Spleen (tissue), 11 donors: ENCODE data around the gene GIMAP6. TPM values are rescaled to one million over a fixed set of nuclear protein-coding genes. Genes with fewer than 3 reads are reported as not detected.
A peak's percentile ranks its signal among the peaks of the same experiment; 100 is the strongest.

Experiments
- DNase-seq: peaks from one replicate; pipeline ENCODE4 v3.0.0-alpha.2; 2020
- H3K27ac ChIP-seq, 8 donors: fragments of 200-600 bp; sonication (generic) in 7 of 8; 1 replicate in 4 of 8; 2 replicates in 4 of 8; pipeline versions ENCODE4 v1.5.0 to v1.8.0; 2016 to 2021; ENCODE audit warnings: inconsistent platforms in 4 of 8, mild to moderate bottlenecking in 4 of 8, moderate library complexity in 1 of 8
- H3K27me3 ChIP-seq, 7 donors: fragments of 200-600 bp; sonication (generic) in 6 of 7; replicated peaks in 1 of 7; 1 replicate in 4 of 7; 2 replicates in 3 of 7; pipeline versions ENCODE4 v1.5.0 to v1.8.0; 2016 to 2021; ENCODE audit warnings: inconsistent platforms in 3 of 7, mild to moderate bottlenecking in 1 of 7
- H3K36me3 ChIP-seq, 6 donors: fragments of 200-600 bp; sonication (generic) in 5 of 6; 1 replicate in 4 of 6; 2 replicates in 2 of 6; pipeline versions ENCODE4 v1.5.0 to v1.8.0; 2016 to 2021; ENCODE audit warnings: inconsistent platforms in 2 of 6
- H3K4me1 ChIP-seq, 6 donors: fragments of 200-600 bp; sonication (generic) in 5 of 6; 1 replicate in 3 of 6; 2 replicates in 3 of 6; pipeline versions ENCODE4 v1.5.0 to v1.8.0; 2016 to 2021; ENCODE audit warnings: inconsistent platforms in 3 of 6
- H3K4me3 ChIP-seq, 8 donors: fragments of 200-600 bp; sonication (generic) in 7 of 8; 1 replicate in 4 of 8; 2 replicates in 4 of 8; pipeline versions ENCODE4 v1.5.0 to v1.8.0; 2016 to 2021; ENCODE audit warnings: inconsistent platforms in 4 of 8, mild to moderate bottlenecking in 4 of 8, moderate library complexity in 2 of 8
- H3K9me3 ChIP-seq, 8 donors: fragments of 200-600 bp; sonication (generic) in 7 of 8; 1 replicate in 4 of 8; 2 replicates in 4 of 8; pipeline versions ENCODE4 v1.5.0 to v1.8.0; 2016 to 2021; ENCODE audit warnings: inconsistent platforms in 4 of 8
- CTCF ChIP-seq, 11 experiments: fragments of 200-600 bp in 7 of 11; fragments of 450-650 bp in 4 of 11; sonication (generic) in 4 of 11; IDR thresholded peaks in 8 of 11; conservative IDR thresholded peaks in 3 of 11; 1 replicate in 7 of 11; 2 replicates in 4 of 11; pipeline versions ENCODE4 v1.4.0 to v1.8.0; 2016 to 2021; ENCODE audit warnings: antibody characterized with exemption in 11 of 11, inconsistent platforms in 4 of 11, mild to moderate bottlenecking in 1 of 11
- POLR2A ChIP-seq, 3 donors: fragments of 450-650 bp; IDR thresholded peaks; one replicate each; pipeline ENCODE4 v1.5.1; 2017; ENCODE audit warnings: antibody characterized with exemption in 3 of 3, mild to moderate bottlenecking in 1 of 3
- POLR2AphosphoS5 ChIP-seq, 3 donors: sonication (generic); formaldehyde crosslinking; IDR thresholded peaks; one replicate each; pipeline ENCODE4 v1.5.1; 2017; ENCODE audit warnings: antibody characterized with exemption in 3 of 3
- WGBS, 5 donors: extraction: QIAGEN DNeasy Blood & Tissue Kit in 3 of 5; methylation state at CpG; one replicate each; pipeline versions ENCODE4 v1.1.5 to v1.1.7; 2013 to 2018; 5-methylcytosine and 5-hydroxymethylcytosine counted together
- intact Hi-C: fragments of 100-400 bp; cut with DNase I; formaldehyde crosslinking; loops from one replicate; pipeline ENCODE4 v1.15.0; 2023; ENCODE audit warnings: low total_unique reads
- polyA plus RNA-seq, 3 donors: library from polyadenylated mRNA; stranded (reverse); fragments of 200-250 nt; gene quantifications; one replicate each; pipeline ENCODE4 v1.2.1, GENCODE V29; 2013
- total RNA-seq, 7 donors: library from RNA; depleted of rRNA in 3 of 7; stranded (reverse); fragments of >200 nt in 3 of 7; fragmentation: NEBNext Ultra II Directional in 4 of 7; extraction: Animal tissue kit (Norgen Biotek cat#: 25700) in 4 of 7; gene quantifications; one replicate each; pipeline versions ENCODE4 v1.1.0 to v1.2.1, GENCODE V29; 2016 to 2021
- donor health status: healthy with polysubstance abuse.
- donor health status: DM: no; HTN: no; CAD: no; lungs with moderate emphysema.
- donor health status: DM: no; HTN: no; CAD: no.
- donor health status: Bipolar disorder and iron deficiency.
- donor health status: healthy.
- donor health status: DM: no; HTN: no; CAD: no.
- donor health status: DM: yes; HTN: yes; CAD: no.

GIMAP6 gene
- total and polyA plus RNA-seq, 10 donors, result 18.2 to 181 (median 102) TPM

GRCh38 chr7:150648353-150649079, 16.3 kb upstream of the GIMAP6 start:
- peaks cover 0 to 8% (median 0%) of the 10 kb centered on the region in 8 donors for H3K9me3 ChIP-seq
- no peak overlapping the region for H3K4me3 ChIP-seq
- peaks cover 0 to 7% (median 0%) of the 10 kb centered on the region in 6 donors for H3K4me1 ChIP-seq
- H3K27ac ChIP-seq, result peak overlapping the region in 2 of 8 donors; percentile 38 to 40
- H3K36me3 ChIP-seq, result no peaks in the 10 kb centered on the region
- no peaks in the 10 kb centered on the region for H3K27me3 ChIP-seq
- 62 to 83% (median 76%) methylated on average over 3 of the region's 3 CpGs for WGBS, 5 donors
- TF ChIP-seq POLR2A (IDR thresholded peaks at IDR 0.05) (no peak), CTCF (IDR thresholded peaks at IDR 0.05 in 8 of 11, conservative IDR thresholded peaks at IDR 0.05 in 3 of 11) (no peak), POLR2AphosphoS5 (IDR thresholded peaks at IDR 0.05) (no peak)
- DNase-seq, result no peak
- intact Hi-C loops, result no loop called here

DNA sequence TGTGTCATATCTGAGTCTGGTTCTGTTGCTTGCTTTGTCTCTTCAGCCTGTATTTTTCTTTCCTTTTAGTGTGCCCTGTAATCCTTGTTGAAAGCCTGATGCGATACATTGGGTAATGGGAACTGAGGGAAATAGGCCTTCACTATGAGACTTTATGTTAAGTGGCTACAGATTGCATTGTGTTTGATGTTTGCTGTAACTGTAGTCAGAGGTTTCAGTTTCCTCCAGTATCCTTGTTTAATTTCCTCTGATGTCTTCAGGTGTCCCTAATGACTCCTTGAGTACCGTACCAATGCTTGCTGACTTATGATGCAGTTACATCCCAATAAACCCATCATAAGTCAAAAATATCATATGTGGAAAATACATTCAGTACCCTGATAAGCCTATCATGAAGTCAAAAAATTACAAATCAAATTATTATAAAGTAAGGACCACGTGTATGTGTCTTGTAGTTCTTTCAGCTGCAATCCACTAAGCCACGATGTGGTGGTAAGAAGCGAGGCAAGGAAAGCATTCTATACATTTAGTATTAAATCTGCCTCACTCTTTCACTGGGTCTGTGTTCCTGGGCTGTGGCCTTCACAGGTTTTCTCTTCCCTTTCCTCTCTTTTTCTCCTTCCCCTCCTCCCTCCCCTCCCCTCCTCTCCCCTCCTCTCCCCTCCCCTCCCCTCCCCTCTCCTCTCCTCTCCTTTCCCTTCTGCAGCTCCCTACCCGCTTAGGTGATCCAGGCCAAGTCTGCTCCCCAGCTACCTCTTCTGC, 13.3 kb upstream of the GIMAP6 start:
- H3K9me3 ChIP-seq, result peaks cover 0 to 8% (median 0%) of the 10 kb centered on the region in 8 donors
- intact Hi-C loops, result no loop called here
- H3K27ac ChIP-seq, result no peak overlapping the region
- no peak for DNase-seq
- no peak overlapping the region for H3K4me3 ChIP-seq
- 76 to 91% (median 83%) methylated on average over 5 to 6 of the region's 6 CpGs for WGBS, 5 donors
- TF ChIP-seq CTCF (IDR thresholded peaks at IDR 0.05 in 8 of 11, conservative IDR thresholded peaks at IDR 0.05 in 3 of 11) (no peak), POLR2A (IDR thresholded peaks at IDR 0.05) (no peak), POLR2AphosphoS5 (IDR thresholded peaks at IDR 0.05) (no peak)
- H3K4me1 ChIP-seq, result peaks cover 0 to 7% (median 0%) of the 10 kb centered on the region in 6 donors
- no peaks in the 10 kb centered on the region for H3K27me3 ChIP-seq
- no peaks in the 10 kb centered on the region for H3K36me3 ChIP-seq

- TF ChIP-seq POLR2AphosphoS5 (IDR thresholded peaks at IDR 0.05) (no peak), CTCF (IDR thresholded peaks at IDR 0.05 in 8 of 11, conservative IDR thresholded peaks at IDR 0.05 in 3 of 11) (no peak), POLR2A (IDR thresholded peaks at IDR 0.05) (no peak)
- no peaks in the 10 kb centered on the region for H3K36me3 ChIP-seq
- H3K4me1 ChIP-seq, result peaks cover 0 to 4% (median 0%) of the 10 kb centered on the region in 6 donors
- H3K4me3 ChIP-seq, result no peak overlapping the region
- no peak overlapping the region for H3K27ac ChIP-seq
- no peaks in the 10 kb centered on the region for H3K27me3 ChIP-seq
- peaks cover 0 to 27% (median 14%) of the 10 kb centered on the region in 8 donors for H3K9me3 ChIP-seq
- WGBS, 5 donors, result 76 to 95% (median 88%) methylated on average over 4 to 5 of the region's 5 CpGs
- intact Hi-C loops, result no loop called here
- no peak for DNase-seq
Observed at GRCh38 chr7:150642926-150643325, 10.7 kb upstream of the GIMAP6 start.

GRCh38 chr7:150641854-150642253, 9.7 kb upstream of the GIMAP6 start:
- peaks cover 0 to 3% (median 0%) of the 10 kb centered on the region in 6 donors for H3K4me1 ChIP-seq
- no peaks in the 10 kb centered on the region for H3K27me3 ChIP-seq
- H3K36me3 ChIP-seq, result no peaks in the 10 kb centered on the region
- no peak overlapping the region for H3K4me3 ChIP-seq
- intact Hi-C loops, result no loop called here
- no peak for DNase-seq
- no peak overlapping the region for H3K27ac ChIP-seq
- TF ChIP-seq CTCF (IDR thresholded peaks at IDR 0.05 in 8 of 11, conservative IDR thresholded peaks at IDR 0.05 in 3 of 11), result no peak
- TF ChIP-seq POLR2A (IDR thresholded peaks at IDR 0.05), result no peak
- TF ChIP-seq POLR2AphosphoS5 (IDR thresholded peaks at IDR 0.05), result no peak
- H3K9me3 ChIP-seq, result peaks cover 0 to 27% (median 16%) of the 10 kb centered on the region in 8 donors
